Heart left ventricle (tissue), 13 donors: ENCODE data around the gene ZNF587B.
"Not testable (repeated sequence)": the region's sequence is repeated elsewhere in the genome, so short reads cannot be mapped to it uniquely, and the experiment has no call there.

ENCODE experiments used
- POLR2A ChIP-seq, 2 donors: fragments of 450-650 bp; IDR thresholded peaks; one replicate each; pipeline ENCODE4 v1.6.1; 2017; ENCODE audit warnings: antibody characterized with exemption in 2 of 2, mild to moderate bottlenecking in 2 of 2, moderate library complexity in 2 of 2
- TF ChIP-seq, protein P1 (sequence below), 12 donors: fragments of 200-600 bp; sonication (generic) in 4 of 12; IDR thresholded peaks; one replicate each; pipeline versions ENCODE4 v1.5.0 to v1.8.0; 2018 to 2022; ENCODE audit warnings: antibody characterized with exemption in 12 of 12, mild to moderate bottlenecking in 5 of 12
- donor health status: ischemic (EF 13 %, LVEDD 7.1; RV severe dilation, severe dysfunction).
- donor health status: DM: no; HTN: yes; CAD: no.
- donor health status: DM: no; HTN: no; CAD: no.
- donor health status: ischemic (EF 25% LVEDD 6.9; RV normal size, moderate dysfunction).
- donor health status: ischemic (EF 25% LVEDD 5.7; RV mildly dilated, moderate dysfunction).
- donor health status: ischemic (EF 35%, LVEDD 5.7; RV mildly dilated, moderate dysfunction).
- donor health status: nonischemic (EF 11% LVEDD 7.7; RV severe dilation, severe dysfunction).
- donor health status: DM: yes; HTN: yes; CAD: no.
- donor health status: PGD.
- donor health status: ischemic (EF 29% LVEDD 5.4; RV normal size, mild dysfunction).
- donor health status: nonischemic (EF 23%, LVEDD 6.1; RV moderate dilation, normal function).

DNA sequence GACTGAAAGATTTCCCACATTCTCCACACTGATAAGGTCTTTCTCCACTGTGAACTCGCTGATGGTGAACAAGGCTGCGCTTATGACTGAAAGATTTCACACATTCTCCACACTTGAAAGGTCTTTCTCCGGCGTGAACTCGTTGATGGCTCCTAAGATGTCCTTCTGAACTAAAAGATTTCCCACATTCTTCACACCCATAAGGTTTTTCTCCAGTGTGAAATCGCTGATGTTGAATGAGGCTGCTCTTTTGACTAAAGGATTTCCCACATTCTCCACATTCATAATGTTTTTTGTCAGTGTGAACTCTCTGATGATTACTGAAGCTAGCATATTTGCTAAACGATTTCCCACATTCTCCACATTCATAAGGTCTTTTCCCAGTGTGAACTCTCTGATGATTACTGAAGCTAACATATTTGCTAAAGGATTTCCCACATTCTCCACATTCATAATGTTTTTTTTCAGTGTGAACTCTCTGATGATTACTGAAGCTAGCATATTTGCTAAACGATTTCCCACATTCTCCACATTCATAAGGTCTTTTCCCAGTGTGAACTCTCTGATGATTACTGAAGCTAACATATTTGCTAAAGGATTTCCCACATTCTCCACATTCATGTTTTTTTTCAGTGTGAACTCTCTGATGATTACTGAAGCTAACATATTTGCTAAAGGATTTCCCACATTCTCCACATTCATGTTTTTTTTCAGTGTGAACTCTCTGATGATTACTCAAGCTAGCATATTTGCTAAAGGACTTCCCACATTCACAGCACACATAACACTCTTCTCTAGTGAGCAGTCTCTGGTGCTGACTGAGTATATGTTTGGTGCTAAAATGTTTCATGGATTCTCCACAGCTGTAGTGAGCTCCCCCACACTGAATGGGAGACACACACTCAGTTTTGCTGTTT is 44.0 kb downstream of the ZNF587B start:
- TF ChIP-seq, protein P1, sequence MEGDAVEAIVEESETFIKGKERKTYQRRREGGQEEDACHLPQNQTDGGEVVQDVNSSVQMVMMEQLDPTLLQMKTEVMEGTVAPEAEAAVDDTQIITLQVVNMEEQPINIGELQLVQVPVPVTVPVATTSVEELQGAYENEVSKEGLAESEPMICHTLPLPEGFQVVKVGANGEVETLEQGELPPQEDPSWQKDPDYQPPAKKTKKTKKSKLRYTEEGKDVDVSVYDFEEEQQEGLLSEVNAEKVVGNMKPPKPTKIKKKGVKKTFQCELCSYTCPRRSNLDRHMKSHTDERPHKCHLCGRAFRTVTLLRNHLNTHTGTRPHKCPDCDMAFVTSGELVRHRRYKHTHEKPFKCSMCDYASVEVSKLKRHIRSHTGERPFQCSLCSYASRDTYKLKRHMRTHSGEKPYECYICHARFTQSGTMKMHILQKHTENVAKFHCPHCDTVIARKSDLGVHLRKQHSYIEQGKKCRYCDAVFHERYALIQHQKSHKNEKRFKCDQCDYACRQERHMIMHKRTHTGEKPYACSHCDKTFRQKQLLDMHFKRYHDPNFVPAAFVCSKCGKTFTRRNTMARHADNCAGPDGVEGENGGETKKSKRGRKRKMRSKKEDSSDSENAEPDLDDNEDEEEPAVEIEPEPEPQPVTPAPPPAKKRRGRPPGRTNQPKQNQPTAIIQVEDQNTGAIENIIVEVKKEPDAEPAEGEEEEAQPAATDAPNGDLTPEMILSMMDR (IDR thresholded peaks at IDR 0.05), result not testable (repeated sequence)
- TF ChIP-seq POLR2A (IDR thresholded peaks at IDR 0.05), result not testable (repeated sequence)
